Osteoblast (primary cell): ENCODE results near the gene PTX4. TPM values are rescaled to one million over a fixed set of nuclear protein-coding genes. Genes with fewer than 3 reads are reported as not detected.

Experiments
- DNase-seq: peaks from one replicate; pipeline ENCODE4 v3.0.0; 2011; ENCODE audit warnings: low spot score, mixed read lengths; ENCODE audit not compliant: insufficient read length; ENCODE audit errors: missing footprints
- H2AFZ ChIP-seq: 2 replicates; pipeline ENCODE4 v1.6.0; 2011; ENCODE audit warnings: mild to moderate bottlenecking, low read length
- H3K27ac ChIP-seq: 2 replicates; pipeline ENCODE4 v1.5.1; 2011; ENCODE audit warnings: mild to moderate bottlenecking, low read depth, low read length, moderate library complexity
- H3K27me3 ChIP-seq: 2 replicates; pipeline ENCODE4 v1.6.0; 2012; ENCODE audit warnings: mild to moderate bottlenecking, control low read depth, inconsistent platforms, low read length, moderate library complexity; ENCODE audit not compliant: insufficient read depth
- H3K36me3 ChIP-seq: 2 replicates; pipeline ENCODE4 v1.5.1; 2011; ENCODE audit warnings: mild to moderate bottlenecking, low read length, control low read depth, moderate library complexity; ENCODE audit not compliant: insufficient read depth
- H3K4me1 ChIP-seq: 2 replicates; pipeline ENCODE4 v1.5.1; 2011; ENCODE audit warnings: mild to moderate bottlenecking, low read length, control low read depth, moderate library complexity; ENCODE audit not compliant: insufficient read depth
- H3K4me2 ChIP-seq: 2 replicates; pipeline ENCODE4 v1.6.0; 2011; ENCODE audit warnings: mild to moderate bottlenecking, low read length; ENCODE audit not compliant: insufficient read depth
- H3K4me3 ChIP-seq: fragments of 200-600 bp; sonication (generic); 3 replicates; pipeline ENCODE4 v1.5.1; 2012; ENCODE audit warnings: mild to moderate bottlenecking, low read length, inconsistent platforms; ENCODE audit not compliant: insufficient read depth
- H3K79me2 ChIP-seq: 2 replicates; pipeline ENCODE4 v1.6.0; 2012; ENCODE audit warnings: mild to moderate bottlenecking, low read length, control low read depth, inconsistent platforms; ENCODE audit not compliant: insufficient read depth
- H3K9me3 ChIP-seq: 2 replicates; pipeline ENCODE4 v1.5.1; 2011; ENCODE audit warnings: low read depth, low read length, control low read depth
- H4K20me1 ChIP-seq: 2 replicates; pipeline ENCODE4 v1.6.0; 2012; ENCODE audit warnings: mild to moderate bottlenecking, low read length, control low read depth; ENCODE audit not compliant: insufficient read depth
- total RNA-seq: library from RNA; depleted of rRNA; stranded (reverse); fragments of >200 nt; gene quantifications from 2 replicates; pipeline ENCODE4 v1.2.3, GENCODE V29; 2012
- TF ChIP-seq, protein P1 (sequence below): IDR thresholded peaks from 2 replicates; pipeline ENCODE4 v1.5.1; 2011; ENCODE audit warnings: mild to moderate bottlenecking, low read depth, low read length, moderate library complexity; ENCODE audit errors: extremely low read depth

PTX4 gene
- total RNA-seq, 1 donor: not detected

DNA sequence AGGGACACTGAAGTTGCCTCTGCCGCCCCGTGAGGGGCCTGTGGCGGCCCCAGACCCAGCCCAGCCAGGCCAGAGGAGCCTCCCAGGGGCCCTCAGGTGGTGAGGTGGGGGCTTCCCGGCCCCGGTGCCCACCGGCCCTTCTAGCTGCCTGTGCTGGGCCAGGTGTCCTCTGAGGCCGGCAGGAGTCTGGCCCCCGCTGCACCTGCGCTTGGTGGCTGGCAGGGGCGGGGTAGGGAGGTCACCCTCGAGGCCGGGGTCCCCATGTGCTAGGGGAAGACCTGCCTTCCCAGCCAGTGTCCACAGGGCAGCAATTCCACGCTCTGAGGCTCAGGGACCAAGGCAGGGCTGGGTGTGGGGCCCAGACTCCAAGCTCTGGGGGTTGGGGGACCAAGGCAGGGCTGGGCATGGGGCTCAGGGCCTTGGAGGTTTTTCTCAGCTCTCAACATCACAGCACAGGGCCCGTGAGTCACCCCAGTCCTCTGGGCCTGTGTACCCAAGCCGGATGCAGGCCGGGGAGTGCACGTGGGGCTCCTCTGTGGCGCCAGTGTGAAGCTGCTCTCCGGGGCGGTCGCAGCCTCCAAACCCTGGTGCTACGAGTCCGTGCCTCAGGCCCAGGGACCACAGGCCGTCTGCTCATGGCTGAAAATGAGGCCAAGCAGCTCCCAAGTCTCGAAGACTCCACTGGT is 43.1 kb downstream of the PTX4 start:
- Histone ChIP-seq H3K9me3 (no peaks in the 10 kb centered on the region), H3K4me2 (no peak overlapping the region), H3K27me3 (no peaks in the 10 kb centered on the region), H2AFZ (no peak overlapping the region), H4K20me1 (no peaks in the 10 kb centered on the region), H3K4me1 (no peaks in the 10 kb centered on the region), H3K27ac (no peak overlapping the region), H3K36me3 (no peaks in the 10 kb centered on the region), H3K79me2 (no peaks in the 10 kb centered on the region), H3K4me3 (no peak overlapping the region)
- no peak for DNase-seq
- TF ChIP-seq, protein P1, sequence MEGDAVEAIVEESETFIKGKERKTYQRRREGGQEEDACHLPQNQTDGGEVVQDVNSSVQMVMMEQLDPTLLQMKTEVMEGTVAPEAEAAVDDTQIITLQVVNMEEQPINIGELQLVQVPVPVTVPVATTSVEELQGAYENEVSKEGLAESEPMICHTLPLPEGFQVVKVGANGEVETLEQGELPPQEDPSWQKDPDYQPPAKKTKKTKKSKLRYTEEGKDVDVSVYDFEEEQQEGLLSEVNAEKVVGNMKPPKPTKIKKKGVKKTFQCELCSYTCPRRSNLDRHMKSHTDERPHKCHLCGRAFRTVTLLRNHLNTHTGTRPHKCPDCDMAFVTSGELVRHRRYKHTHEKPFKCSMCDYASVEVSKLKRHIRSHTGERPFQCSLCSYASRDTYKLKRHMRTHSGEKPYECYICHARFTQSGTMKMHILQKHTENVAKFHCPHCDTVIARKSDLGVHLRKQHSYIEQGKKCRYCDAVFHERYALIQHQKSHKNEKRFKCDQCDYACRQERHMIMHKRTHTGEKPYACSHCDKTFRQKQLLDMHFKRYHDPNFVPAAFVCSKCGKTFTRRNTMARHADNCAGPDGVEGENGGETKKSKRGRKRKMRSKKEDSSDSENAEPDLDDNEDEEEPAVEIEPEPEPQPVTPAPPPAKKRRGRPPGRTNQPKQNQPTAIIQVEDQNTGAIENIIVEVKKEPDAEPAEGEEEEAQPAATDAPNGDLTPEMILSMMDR: no peak

DNA sequence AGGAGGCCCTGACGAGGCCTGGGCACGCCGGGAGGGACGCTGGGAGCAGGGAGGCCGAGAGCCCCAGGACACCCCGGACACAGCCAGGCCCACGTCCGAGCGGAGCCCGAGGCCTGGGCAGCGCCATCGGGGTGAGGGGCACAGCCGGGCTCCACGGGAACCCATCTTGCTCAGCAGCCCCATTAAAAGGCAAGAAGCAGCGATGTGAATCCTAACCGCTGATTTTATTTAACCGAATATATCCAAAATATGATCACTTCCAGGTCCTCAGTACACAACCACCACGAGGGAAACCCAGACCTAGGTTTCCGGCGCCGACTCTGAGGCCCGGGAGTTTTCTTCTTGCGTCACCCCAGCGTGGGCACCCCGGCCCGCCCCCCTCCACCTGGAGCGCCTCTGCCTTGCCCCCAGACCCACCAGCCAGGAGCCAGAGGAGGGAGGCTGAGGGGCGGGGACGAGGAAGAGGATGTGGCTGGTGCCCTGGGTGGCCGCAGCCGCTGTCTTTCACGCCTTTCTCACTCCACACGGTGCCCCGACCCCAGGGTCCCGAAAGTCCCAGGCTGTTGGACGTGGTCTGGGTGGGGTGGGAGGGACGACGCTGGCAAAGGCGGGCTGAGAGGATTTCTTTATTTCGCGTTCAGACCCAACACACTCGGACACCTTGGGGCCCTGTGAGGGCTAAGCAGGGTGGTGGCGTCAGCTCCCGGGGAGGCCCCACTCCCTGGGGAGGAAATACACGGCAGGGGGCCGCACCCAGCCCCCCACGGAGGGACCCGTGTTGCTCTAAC is 43.8 kb downstream of the PTX4 start:
- H3K27ac ChIP-seq: no peak overlapping the region
- H4K20me1 ChIP-seq: no peaks in the 10 kb centered on the region
- H3K27me3 ChIP-seq: no peaks in the 10 kb centered on the region
- no peak overlapping the region for H2AFZ ChIP-seq
- no peaks in the 10 kb centered on the region for H3K4me1 ChIP-seq
- no peaks in the 10 kb centered on the region for H3K9me3 ChIP-seq
- H3K79me2 ChIP-seq: no peaks in the 10 kb centered on the region
- TF ChIP-seq, protein P1: no peak
- no peaks in the 10 kb centered on the region for H3K36me3 ChIP-seq
- no peak overlapping the region for H3K4me2 ChIP-seq
- no peak overlapping the region for H3K4me3 ChIP-seq
- DNase-seq: no peak

DNA sequence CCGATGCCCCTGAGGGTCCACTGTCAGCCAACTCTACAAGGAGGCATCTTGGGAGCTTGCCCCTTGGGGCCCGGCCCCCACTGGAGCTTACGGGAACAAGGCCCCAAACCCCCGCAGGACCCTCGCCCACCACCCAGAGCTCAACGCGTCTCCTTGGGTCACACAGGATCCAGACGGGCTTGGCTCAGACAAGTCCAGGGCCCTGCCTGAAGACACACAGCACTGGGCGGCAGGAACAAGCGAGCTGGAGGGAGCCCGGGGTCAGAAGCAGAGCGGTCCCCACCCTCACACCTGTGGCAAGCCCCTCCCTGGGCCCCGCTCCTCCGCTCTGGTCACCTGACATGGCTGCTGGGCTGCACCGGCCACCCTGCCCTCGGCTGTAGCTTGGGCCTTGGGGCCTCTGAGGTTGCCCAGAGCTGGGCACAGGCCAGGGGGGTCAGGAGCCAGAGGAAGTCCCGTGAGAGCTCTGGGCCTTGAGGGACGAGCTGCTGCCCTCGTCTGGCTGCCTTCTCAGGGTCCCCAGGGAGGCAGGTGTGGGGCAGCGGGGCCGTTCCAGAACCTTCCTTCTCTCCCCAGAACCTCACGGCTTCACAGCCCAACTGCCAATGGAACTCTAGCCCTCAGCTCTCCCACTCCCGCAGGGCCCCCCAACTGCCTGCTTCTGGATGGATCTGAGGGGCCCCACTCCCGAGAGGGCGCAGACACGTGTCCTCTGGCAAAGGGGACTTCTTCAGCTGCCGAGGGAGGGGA is 44.6 kb downstream of the PTX4 start, which contains the start of gene CCDC154:
CCDC154 (minus strand) TSS at position 577 of the 750 bp plus-strand sequence; CDS start at position 343, 234 bp downstream.
- no peaks in the 10 kb centered on the region for H4K20me1 ChIP-seq
- no peaks in the 10 kb centered on the region for H3K27me3 ChIP-seq
- no peak within 1 kb of the TSS for H3K4me2 ChIP-seq
- no peak for DNase-seq
- no peaks in the 10 kb centered on the region for H3K4me1 ChIP-seq
- H3K27ac ChIP-seq: no peak within 1 kb of the TSS
- H3K36me3 ChIP-seq: no peaks in the 10 kb centered on the region
- no peaks in the 10 kb centered on the region for H3K9me3 ChIP-seq
- no peaks in the 10 kb centered on the region for H3K79me2 ChIP-seq
- H3K4me3 ChIP-seq: no peak within 1 kb of the TSS
- TF ChIP-seq, protein P1: no peak
- H2AFZ ChIP-seq: no peak within 1 kb of the TSS
